GM21723 (cell line): ENCODE measurements around the gene NTN4.
"Not testable (repeated sequence)": the region's sequence is repeated elsewhere in the genome, so short reads cannot be mapped to it uniquely, and the experiment has no call there.

Experiments used
- ATAC-seq: cut with Tn5 transposase; IDR thresholded peaks from one replicate; pipeline ENCODE4 v1.9.1; 2021; ENCODE audit warnings: mild to moderate bottlenecking, moderate library complexity; ENCODE audit not compliant: unreplicated experiment

The NTN4 gene

GRCh38 chr12:95790033-95790916, at the start of gene NTN4:
Gene NTN4, minus strand, starts transcription at chr12:95790764. Its CDS starts 455 bp downstream, at chr12:95790309.
- ATAC-seq = peak; percentile 67

- ATAC-seq = no peak
Observed at GRCh38 chr12:95838125-95838524, 47.6 kb upstream of the NTN4 start.

- ATAC-seq = no peak
Observed at GRCh38 chr12:95837240-95838038, 46.9 kb upstream of the NTN4 start.

GRCh38 chr12:95836630-95837239, 46.2 kb upstream of the NTN4 start:
- no peak for ATAC-seq

GRCh38 chr12:95836185-95836609, 45.6 kb upstream of the NTN4 start:
- ATAC-seq = no peak

- ATAC-seq = no peak
Observed at GRCh38 chr12:95834572-95834971, 44.0 kb upstream of the NTN4 start.

GRCh38 chr12:95830335-95831089, 39.9 kb upstream of the NTN4 start:
- no peak for ATAC-seq

GRCh38 chr12:95829395-95829794, 38.8 kb upstream of the NTN4 start:
- ATAC-seq = no peak

- ATAC-seq = no peak
Observed at GRCh38 chr12:95820096-95820703, 29.6 kb upstream of the NTN4 start.

GRCh38 chr12:95815632-95816212, 25.2 kb upstream of the NTN4 start:
- ATAC-seq = no peak

- not testable (repeated sequence) for ATAC-seq
Observed at GRCh38 chr12:95812155-95812554, 21.6 kb upstream of the NTN4 start.

GRCh38 chr12:95810411-95810810, 19.8 kb upstream of the NTN4 start:
- ATAC-seq = no peak

GRCh38 chr12:95809000-95809680, 18.6 kb upstream of the NTN4 start:
- no peak for ATAC-seq

GRCh38 chr12:95808146-95808545, 17.6 kb upstream of the NTN4 start:
- no peak for ATAC-seq

GRCh38 chr12:95805864-95806671, 15.5 kb upstream of the NTN4 start:
- no peak for ATAC-seq

GRCh38 chr12:95804291-95804690, 13.7 kb upstream of the NTN4 start:
- no peak for ATAC-seq

- no peak for ATAC-seq
Observed at GRCh38 chr12:95803817-95804216, 13.3 kb upstream of the NTN4 start.

GRCh38 chr12:95802482-95803270, 12.1 kb upstream of the NTN4 start:
- no peak for ATAC-seq
